ENCODE results near the gene NPR2.

- no peak for TF ChIP-seq CTCF (IDR thresholded peaks at IDR 0.05)
- TF ChIP-seq POLR2A (IDR thresholded peaks at IDR 0.05) = no peak
Measured at GRCh38 chr9:35743880-35744518, 47.4 kb upstream of the NPR2 start.

Measured in esophagus squamous epithelium (tissue), 4 donors.